ENCODE results near the gene NRP1.

NRP1 gene

DNA sequence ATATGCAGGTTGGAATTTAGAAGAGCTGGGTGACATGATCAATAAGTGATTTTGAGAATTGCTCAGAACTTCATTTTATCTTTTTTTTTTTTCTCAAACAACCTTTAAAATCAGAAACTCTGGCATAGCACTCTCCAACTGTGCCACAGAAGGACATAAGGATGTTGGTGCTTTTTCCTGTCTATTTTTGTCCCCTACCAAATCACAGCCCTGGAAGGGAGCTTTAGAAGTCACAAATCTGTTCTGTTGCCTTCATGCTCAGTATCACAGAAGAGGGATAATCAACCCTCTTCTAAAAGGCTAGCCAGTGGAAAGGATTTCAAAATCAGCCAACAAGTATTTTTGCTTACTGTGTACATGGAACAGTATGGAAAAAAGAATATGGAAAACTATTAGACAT is 14.8 kb upstream of the NRP1 start:
- no peak for DNase-seq (ENCODE audit: low spot score)

DNA sequence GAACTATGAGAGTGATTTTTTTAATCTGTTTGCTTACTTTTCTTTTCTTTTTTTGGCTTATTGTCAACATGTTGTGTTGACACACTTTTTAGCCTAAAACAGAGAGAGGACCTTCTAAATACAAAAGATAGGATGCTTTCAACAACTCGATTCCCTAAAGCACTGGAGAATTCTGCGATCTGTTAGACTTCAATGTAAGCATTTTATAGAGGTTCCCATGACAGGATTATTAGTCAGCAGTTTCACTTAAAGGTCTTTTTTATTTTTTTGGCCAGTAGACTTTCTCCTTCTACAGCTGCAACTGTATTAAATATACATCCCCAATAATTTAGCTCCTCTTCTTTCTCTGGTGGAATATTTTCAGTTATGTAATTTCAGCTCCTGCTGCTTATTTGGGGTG is 12.7 kb upstream of the NRP1 start:
- DNase-seq (ENCODE audit: low spot score) = no peak

DNA sequence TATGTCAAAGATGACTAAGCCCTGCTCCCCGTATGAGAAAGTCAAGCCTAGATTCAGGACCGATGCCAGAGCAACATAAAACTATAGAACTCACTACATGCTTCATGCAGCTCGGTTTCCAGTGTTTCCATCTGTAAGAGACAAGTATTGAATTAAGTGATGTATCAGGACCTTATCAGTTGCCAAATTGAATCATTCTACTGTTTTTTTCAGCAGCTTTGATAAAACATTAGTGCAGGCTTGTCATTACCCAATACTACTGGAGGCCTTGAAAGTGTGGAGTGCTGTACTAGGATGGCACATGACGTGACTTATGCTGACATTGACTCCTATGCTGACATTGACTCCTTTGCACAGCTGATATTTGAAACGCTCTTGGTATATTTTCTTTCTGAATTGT is 10.8 kb upstream of the NRP1 start:
- no peak for DNase-seq (ENCODE audit: low spot score)

GRCh38 chr10:33344676-33345075 is 10.2 kb upstream of the NRP1 start:
- no peak for DNase-seq (ENCODE audit: low spot score)

DNA sequence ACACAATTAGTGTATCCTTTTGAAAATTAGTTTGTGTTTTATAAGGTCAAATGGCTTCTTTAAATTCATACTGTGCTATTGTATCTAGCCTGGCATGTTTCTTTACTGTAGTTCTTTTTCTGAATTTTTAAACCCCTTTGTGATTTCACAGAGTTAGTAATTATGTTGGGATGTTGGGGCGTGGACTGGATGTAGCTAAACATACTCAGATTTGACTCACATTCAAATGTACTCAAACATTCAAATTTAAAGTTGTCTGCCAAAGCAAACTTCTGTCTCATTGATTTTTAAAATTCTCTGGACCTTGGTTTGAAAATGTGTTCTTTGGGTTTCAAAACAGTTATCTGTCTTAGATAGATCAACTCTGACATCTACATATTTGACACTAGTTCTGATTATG is 7.2 kb upstream of the NRP1 start:
- DNase-seq (ENCODE audit: low spot score) = no peak

GRCh38 chr10:33337326-33337957 is 3.0 kb upstream of the NRP1 start:
- no peak for DNase-seq (ENCODE audit: low spot score)

GRCh38 chr10:33336582-33337325 is 2.3 kb upstream of the NRP1 start:
- peak; percentile 46 for DNase-seq (ENCODE audit: low spot score)

- DNase-seq (ENCODE audit: low spot score) = no peak
Measured at GRCh38 chr10:33335801-33336581, 1.5 kb upstream of the NRP1 start.

GRCh38 chr10:33335551-33335800 is 1.0 kb upstream of the NRP1 start:
- no peak for DNase-seq (ENCODE audit: low spot score)

GRCh38 chr10:33334805-33335550 is 511 bp upstream of the NRP1 start:
- DNase-seq (ENCODE audit: low spot score) = no peak

DNA sequence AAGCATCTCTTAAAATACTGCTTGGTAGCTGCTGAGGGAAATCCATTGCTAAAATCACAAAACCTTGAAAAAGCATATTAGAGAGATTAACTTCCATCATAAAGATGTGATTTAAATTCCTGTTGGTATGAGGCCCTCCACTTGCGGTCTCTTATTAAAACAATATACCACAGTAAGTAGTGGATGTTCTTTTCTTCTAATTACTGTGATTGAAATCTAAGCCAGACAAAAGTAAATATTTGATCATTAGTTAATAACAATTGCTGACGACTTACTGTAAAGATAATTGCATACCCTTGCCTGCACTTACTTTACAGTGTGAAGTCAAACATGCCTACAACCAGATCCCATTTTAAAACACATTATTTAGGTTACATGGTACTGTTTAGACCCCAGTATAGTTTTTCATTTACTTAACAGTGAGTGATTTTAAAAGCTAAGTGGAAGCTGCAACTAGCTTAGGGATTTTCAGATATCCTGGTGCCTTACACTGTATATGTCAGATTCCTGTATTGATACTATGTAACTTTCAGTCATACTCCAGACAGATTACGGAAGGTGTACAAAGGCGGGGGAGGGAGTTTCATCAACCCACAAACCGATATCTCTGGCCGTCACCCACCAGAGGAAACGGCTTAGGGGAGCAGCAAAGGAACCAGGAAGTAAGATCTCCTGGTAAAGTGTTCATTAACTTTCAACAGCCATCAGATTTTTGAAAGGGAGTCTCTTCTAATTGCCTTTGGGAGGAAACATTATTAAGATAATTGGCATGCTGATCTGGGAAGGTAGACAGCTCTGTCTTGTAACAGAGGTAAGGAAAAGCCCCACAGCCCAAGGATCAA is 986 bp downstream of the NRP1 start:
- DNase-seq (ENCODE audit: low spot score) = no peak

- DNase-seq (ENCODE audit: low spot score) = no peak
Measured at GRCh38 chr10:33332183-33333065, 2.0 kb downstream of the NRP1 start.

DNA sequence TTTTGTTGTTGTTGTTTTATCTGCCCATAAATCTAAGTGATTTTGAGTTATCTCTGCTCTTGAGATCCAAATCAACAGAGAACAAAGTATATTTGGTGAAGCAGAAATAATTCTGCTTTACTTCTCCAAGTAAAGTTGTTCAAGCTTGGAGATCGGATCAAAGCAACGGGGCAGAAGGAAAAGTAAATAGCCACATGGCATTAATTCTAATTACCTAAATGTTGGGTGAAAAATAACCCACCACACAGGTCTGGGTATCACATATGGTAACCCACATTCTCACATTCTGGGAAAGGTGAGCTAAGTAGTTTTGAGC is 3.1 kb downstream of the NRP1 start:
- no peak for DNase-seq (ENCODE audit: low spot score)

DNA sequence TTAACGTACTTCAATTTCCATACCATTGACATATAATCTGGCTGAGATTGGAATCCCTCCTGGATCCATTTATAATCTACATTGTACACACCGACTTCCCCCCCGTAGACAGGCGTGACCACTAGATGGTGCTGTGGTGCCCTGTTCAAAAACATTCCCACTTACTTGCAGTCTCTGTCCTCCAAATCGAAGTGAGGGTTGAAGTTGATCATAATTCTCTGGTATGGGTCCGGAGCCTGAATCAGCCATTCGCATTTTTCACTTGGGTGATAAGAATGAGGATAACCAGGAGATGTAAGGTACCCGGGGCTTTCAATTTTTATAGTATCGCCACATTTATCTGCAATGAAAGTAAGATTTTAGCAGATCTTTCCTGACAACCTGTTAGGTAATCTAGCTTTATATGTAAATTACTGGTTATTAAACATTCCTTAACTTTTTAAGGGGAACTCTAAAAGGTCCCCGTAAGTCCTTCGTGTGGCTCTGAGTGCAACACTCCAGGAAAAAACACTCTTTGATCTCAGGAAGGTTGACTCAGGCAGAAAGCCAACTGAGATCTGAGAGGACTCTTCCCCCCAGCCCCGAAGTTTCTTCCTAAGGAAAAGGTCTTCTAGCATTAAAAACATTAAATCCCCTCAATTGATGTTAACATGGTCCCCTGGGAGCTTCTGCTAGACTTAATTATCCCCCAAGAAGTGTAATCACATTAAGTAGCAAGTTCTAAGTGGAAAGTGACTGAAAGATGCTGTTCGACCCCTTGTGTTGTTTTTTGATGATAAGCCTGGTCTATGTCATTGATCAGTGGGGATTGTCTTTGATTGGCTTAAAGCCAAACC is 3.7 kb downstream of the NRP1 start:
- peak; percentile 85 for DNase-seq (ENCODE audit: low spot score)

- DNase-seq (ENCODE audit: low spot score) = no peak
Measured at GRCh38 chr10:33329178-33329577, 5.3 kb downstream of the NRP1 start.

DNA sequence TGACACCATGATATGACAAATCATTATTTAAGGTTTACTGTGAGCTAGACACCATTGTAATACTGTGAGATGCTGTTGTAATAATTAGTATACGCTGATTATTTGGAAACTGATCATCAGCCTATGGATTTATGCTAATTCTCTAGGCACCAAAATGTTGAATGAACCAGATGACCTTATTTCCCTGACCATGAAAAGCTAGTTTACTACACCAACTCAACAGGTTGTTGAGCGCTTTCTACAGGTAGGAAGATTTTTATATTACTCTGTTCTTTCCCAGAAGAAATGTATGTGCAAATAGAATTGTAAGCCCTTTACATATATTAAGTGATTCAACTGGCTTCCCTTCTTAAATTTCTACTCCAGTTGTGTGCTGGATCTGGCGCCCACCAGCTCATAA is 6.2 kb downstream of the NRP1 start:
- no peak for DNase-seq (ENCODE audit: low spot score)

DNA sequence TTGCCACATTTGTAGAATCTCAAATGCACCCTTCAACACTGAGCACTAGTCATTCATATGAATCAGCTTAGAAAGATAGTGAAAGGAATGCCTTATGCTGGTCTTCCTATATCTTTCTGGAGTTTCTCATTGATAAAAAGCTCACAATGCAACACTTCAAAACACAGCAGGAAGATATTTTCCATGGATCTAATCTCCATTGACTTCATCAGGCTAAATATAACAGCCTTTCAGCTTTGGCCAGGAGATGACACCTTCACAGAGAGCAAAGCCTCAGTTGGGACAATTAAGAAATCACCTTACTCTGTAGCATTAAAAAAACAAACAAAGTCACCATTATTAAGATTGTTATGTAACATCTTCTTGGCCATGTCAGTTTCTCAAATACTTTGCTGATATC is 6.7 kb downstream of the NRP1 start:
- no peak for DNase-seq (ENCODE audit: low spot score)

- no peak for DNase-seq (ENCODE audit: low spot score)
Measured at GRCh38 chr10:33326933-33327332, 7.5 kb downstream of the NRP1 start.

DNA sequence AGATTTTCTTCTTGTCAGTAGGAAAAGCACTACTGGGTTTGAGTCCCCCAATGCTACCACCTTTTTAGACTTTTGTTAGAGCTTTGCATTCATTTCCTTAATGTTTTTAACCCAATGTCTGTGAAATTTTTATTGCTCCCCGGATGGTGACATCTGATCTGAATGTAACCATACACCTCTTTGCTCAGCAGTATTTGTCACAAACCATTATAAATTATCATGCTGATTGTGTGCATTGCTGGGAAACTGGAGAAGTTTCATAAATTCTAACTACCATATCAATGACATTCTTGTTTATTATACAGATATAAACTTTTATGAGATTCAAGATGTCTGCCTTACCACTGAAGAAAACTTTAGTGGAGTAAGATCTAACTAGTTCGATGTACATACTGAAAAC is 8.5 kb downstream of the NRP1 start:
- DNase-seq (ENCODE audit: low spot score) = no peak

DNA sequence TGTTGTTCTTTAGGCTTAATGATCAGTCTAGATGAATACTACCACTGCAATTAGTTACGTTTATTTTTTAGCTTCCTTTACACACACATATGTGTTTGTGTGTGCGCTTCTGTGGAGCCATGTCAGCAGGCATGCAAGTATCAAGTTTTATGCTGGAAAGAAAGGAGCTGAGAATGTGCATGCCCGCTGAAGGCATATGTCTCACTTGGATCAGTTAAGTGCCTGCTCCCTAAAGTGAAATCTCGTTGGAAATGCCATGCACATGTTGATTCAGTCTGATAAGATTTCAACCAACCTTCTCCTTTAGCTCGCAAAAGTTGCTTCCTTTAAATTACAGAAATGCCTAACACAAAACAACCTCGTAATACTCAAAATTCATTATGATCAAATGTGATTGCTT is 10.7 kb downstream of the NRP1 start:
- no peak for DNase-seq (ENCODE audit: low spot score)

Data from pons (tissue), 1 donor.